PFSK-1 (cell line): ENCODE measurements around the gene SHH.

Source experiments
- FOXP2 ChIP-seq: optimal IDR thresholded peaks from 2 replicates; pipeline ENCODE3; 2011; ENCODE audit warnings: borderline replicate concordance, control low read depth, inconsistent platforms; ENCODE audit not compliant: insufficient read depth; ENCODE audit errors: extremely low read length, extremely low read depth
- POLR2AphosphoS5 ChIP-seq: IDR thresholded peaks from 2 replicates; pipeline ENCODE4 v1.6.1; 2012; ENCODE audit warnings: low read depth, mild to moderate bottlenecking, control low read depth, low read length, moderate library complexity
- REST ChIP-seq, 2 experiments: IDR thresholded peaks; 2 replicates each; pipeline versions ENCODE4 v1.6.1 to v1.8.0; 2011 to 2012; ENCODE audit warnings: low read depth in 2 of 2, low read length in 2 of 2, control low read depth in 1 of 2, inconsistent platforms in 1 of 2, mild to moderate bottlenecking in 1 of 2, moderate library complexity in 1 of 2; ENCODE audit not compliant: insufficient read depth in 1 of 2
- SIN3A ChIP-seq: IDR thresholded peaks from 2 replicates; pipeline ENCODE4 v1.6.1; 2012; ENCODE audit warnings: mild to moderate bottlenecking, low read length, moderate library complexity, borderline replicate concordance; ENCODE audit not compliant: insufficient read depth
- TAF1 ChIP-seq: IDR thresholded peaks from 2 replicates; pipeline ENCODE4 v1.6.1; 2012; ENCODE audit warnings: low read length, control low read depth, borderline replicate concordance; ENCODE audit not compliant: insufficient read depth

SHH gene

GRCh38 chr7:155804897-155805825 lies 7.1 kb downstream of the SHH start:
- no peak for TF ChIP-seq POLR2AphosphoS5
- TF ChIP-seq SIN3A: no peak
- no peak for TF ChIP-seq REST (IDR thresholded peaks at IDR 0.05; ENCODE audit: insufficient read depth in 1 of 2, low read depth in 2 of 2, low read length in 2 of 2)
- TF ChIP-seq FOXP2: no peak
- no peak for TF ChIP-seq TAF1

- TF ChIP-seq POLR2AphosphoS5 (no peak), TAF1 (no peak), REST (IDR thresholded peaks at IDR 0.05; ENCODE audit: insufficient read depth in 1 of 2, low read depth in 2 of 2, low read length in 2 of 2) (no peak), SIN3A (no peak), FOXP2 (no peak)
Measured at GRCh38 chr7:155804431-155804831, 7.8 kb downstream of the SHH start.

GRCh38 chr7:155803418-155804376 lies 8.6 kb downstream of the SHH start:
- TF ChIP-seq REST (IDR thresholded peaks at IDR 0.05; ENCODE audit: insufficient read depth in 1 of 2, low read depth in 2 of 2, low read length in 2 of 2) (no peak), POLR2AphosphoS5 (no peak), SIN3A (no peak), FOXP2 (no peak), TAF1 (no peak)

GRCh38 chr7:155802906-155803417 lies 9.3 kb downstream of the SHH start:
- TF ChIP-seq SIN3A (no peak), POLR2AphosphoS5 (no peak), TAF1 (no peak), REST (IDR thresholded peaks at IDR 0.05; ENCODE audit: insufficient read depth in 1 of 2, low read depth in 2 of 2, low read length in 2 of 2) (no peak), FOXP2 (no peak)
